GM23338 (cell line): ENCODE results near the gene SUN5.

Source experiments
- EZH2 ChIP-seq: fragments of 200-600 bp; sonication (generic); IDR thresholded peaks from one replicate; pipeline ENCODE4 v1.8.0; 2017; ENCODE audit warnings: antibody characterized with exemption, mild to moderate bottlenecking, low read depth; ENCODE audit not compliant: unreplicated experiment
- EZH2phosphoT487 ChIP-seq: fragments of 200-600 bp; sonication (generic); IDR thresholded peaks from one replicate; pipeline ENCODE4 v1.8.1; 2018; ENCODE audit warnings: antibody characterized with exemption; ENCODE audit not compliant: unreplicated experiment
- POLR2AphosphoS5 ChIP-seq: IDR thresholded peaks from 2 replicates; pipeline ENCODE4 v1.6.1; 2016; ENCODE audit warnings: antibody characterized with exemption, low read depth
- REST ChIP-seq: IDR thresholded peaks from one replicate; pipeline ENCODE4 v1.6.1; 2018; ENCODE audit warnings: antibody characterized with exemption; ENCODE audit not compliant: unreplicated experiment
- TF ChIP-seq, protein P1 (sequence below), 2 experiments: fragments of 200-600 bp in 1 of 2; sonication (generic) in 1 of 2; conservative IDR thresholded peaks; 2 replicates each; pipeline versions ENCODE4 v1.5.1 to v1.6.1; 2016 to 2017; ENCODE audit warnings: antibody characterized with exemption in 2 of 2, low read depth in 2 of 2, mild to moderate bottlenecking in 2 of 2, moderate library complexity in 1 of 2
- TF ChIP-seq, protein P2 (sequence below): fragments of 250-450 bp; sonication (Bioruptor Pico); IDR thresholded peaks from 2 replicates; pipeline ENCODE4 v1.5.0; 2020; ENCODE audit warnings: mild to moderate bottlenecking, moderate library complexity

DNA sequence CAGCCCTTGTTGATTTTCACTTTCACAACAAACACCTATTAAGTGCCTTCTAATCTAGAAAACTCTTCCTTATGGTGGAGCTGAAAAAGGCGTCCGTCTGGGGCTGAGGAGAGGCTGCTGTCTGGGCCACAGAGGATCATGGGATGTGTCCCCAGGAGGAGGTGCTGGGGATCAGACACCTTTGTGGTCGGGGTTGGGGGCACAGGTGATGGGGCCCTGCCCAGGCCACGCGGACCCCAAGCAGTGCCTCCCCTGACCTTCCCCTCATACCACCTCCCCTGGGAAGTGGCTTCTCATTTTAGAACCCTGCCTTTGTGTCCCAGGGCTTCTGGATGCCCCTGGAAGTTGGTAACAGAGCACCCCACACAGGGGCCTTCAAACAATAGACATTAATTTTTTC lies 41.1 kb downstream of the SUN5 start:
- TF ChIP-seq, protein P1, sequence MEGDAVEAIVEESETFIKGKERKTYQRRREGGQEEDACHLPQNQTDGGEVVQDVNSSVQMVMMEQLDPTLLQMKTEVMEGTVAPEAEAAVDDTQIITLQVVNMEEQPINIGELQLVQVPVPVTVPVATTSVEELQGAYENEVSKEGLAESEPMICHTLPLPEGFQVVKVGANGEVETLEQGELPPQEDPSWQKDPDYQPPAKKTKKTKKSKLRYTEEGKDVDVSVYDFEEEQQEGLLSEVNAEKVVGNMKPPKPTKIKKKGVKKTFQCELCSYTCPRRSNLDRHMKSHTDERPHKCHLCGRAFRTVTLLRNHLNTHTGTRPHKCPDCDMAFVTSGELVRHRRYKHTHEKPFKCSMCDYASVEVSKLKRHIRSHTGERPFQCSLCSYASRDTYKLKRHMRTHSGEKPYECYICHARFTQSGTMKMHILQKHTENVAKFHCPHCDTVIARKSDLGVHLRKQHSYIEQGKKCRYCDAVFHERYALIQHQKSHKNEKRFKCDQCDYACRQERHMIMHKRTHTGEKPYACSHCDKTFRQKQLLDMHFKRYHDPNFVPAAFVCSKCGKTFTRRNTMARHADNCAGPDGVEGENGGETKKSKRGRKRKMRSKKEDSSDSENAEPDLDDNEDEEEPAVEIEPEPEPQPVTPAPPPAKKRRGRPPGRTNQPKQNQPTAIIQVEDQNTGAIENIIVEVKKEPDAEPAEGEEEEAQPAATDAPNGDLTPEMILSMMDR (conservative IDR thresholded peaks at IDR 0.05; ENCODE audit: low read depth in 2 of 2) = no peak
- no peak for TF ChIP-seq EZH2phosphoT487
- TF ChIP-seq REST = no peak
- TF ChIP-seq EZH2 = no peak
- no peak for TF ChIP-seq POLR2AphosphoS5
- TF ChIP-seq, protein P2, sequence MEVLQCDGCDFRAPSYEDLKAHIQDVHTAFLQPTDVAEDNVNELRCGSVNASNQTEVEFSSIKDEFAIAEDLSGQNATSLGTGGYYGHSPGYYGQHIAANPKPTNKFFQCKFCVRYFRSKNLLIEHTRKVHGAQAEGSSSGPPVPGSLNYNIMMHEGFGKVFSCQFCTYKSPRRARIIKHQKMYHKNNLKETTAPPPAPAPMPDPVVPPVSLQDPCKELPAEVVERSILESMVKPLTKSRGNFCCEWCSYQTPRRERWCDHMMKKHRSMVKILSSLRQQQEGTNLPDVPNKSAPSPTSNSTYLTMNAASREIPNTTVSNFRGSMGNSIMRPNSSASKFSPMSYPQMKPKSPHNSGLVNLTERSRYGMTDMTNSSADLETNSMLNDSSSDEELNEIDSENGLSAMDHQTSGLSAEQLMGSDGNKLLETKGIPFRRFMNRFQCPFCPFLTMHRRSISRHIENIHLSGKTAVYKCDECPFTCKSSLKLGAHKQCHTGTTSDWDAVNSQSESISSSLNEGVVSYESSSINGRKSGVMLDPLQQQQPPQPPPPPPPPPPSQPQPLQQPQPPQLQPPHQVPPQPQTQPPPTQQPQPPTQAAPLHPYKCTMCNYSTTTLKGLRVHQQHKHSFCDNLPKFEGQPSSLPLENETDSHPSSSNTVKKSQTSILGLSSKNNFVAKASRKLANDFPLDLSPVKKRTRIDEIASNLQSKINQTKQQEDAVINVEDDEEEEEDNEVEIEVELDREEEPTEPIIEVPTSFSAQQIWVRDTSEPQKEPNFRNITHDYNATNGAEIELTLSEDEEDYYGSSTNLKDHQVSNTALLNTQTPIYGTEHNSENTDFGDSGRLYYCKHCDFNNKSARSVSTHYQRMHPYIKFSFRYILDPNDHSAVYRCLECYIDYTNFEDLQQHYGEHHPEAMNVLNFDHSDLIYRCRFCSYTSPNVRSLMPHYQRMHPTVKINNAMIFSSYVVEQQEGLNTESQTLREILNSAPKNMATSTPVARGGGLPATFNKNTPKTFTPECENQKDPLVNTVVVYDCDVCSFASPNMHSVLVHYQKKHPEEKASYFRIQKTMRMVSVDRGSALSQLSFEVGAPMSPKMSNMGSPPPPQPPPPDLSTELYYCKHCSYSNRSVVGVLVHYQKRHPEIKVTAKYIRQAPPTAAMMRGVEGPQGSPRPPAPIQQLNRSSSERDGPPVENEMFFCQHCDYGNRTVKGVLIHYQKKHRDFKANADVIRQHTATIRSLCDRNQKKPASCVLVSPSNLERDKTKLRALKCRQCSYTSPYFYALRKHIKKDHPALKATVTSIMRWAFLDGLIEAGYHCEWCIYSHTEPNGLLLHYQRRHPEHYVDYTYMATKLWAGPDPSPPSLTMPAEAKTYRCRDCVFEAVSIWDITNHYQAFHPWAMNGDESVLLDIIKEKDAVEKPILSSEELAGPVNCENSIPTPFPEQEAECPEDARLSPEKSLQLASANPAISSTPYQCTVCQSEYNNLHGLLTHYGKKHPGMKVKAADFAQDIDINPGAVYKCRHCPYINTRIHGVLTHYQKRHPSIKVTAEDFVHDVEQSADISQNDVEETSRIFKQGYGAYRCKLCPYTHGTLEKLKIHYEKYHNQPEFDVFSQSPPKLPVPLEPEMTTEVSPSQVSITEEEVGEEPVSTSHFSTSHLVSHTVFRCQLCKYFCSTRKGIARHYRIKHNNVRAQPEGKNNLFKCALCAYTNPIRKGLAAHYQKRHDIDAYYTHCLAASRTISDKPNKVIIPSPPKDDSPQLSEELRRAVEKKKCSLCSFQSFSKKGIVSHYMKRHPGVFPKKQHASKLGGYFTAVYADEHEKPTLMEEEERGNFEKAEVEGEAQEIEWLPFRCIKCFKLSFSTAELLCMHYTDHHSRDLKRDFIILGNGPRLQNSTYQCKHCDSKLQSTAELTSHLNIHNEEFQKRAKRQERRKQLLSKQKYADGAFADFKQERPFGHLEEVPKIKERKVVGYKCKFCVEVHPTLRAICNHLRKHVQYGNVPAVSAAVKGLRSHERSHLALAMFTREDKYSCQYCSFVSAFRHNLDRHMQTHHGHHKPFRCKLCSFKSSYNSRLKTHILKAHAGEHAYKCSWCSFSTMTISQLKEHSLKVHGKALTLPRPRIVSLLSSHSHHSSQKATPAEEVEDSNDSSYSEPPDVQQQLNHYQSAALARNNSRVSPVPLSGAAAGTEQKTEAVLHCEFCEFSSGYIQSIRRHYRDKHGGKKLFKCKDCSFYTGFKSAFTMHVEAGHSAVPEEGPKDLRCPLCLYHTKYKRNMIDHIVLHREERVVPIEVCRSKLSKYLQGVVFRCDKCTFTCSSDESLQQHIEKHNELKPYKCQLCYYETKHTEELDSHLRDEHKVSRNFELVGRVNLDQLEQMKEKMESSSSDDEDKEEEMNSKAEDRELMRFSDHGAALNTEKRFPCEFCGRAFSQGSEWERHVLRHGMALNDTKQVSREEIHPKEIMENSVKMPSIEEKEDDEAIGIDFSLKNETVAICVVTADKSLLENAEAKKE (CRISPR knock-in tag) = no peak
